Hepatic stellate cell (primary cell): ENCODE measurements around the gene NSMCE3.

Experiments
- DNase-seq: peaks from one replicate; pipeline ENCODE4 v3.0.0; 2011; ENCODE audit warnings: low spot score

The NSMCE3 gene

DNA sequence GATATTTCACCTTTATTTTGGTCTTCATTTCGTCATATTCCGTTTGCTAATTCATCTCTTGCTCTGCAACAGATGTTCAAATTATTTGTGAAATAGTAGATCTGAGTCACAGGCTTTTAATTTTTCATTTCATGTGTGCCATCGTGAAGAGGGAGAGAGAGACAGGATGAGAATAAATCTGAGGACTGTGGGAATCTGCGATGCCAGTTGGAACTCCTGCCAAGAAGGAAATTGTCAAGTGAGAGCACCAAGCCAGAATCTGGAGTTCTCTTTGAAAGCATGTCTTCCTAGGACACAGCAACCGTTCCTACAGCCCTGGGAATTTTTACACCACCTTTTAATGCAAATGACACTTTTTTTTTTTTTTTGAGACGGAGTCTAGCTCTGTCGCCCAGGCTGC lies 48.8 kb downstream of the NSMCE3 start:
- DNase-seq: no peak

DNA sequence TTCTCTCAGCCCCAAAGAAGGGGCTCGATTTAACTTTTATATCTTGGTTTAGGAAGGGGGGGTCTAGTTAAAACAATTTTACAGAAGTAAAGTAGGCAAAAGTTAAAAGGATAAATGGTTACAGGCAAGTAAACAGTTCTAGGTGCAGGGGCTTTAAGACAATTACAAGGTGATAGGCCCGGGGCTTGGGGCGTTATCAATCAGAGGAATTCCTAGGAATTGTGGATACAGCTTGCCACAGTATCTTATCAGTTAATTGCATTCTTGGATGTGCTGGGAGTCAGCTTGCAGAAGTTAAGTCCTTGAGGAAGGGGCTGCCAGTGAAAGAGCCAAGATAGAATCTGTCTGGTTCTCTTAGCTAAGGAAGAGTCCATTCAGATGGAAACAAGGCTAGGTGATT lies 52.7 kb downstream of the NSMCE3 start:
- no peak for DNase-seq
